HG02938 (cell line): ENCODE results near the gene OVOL3.
"Not testable (repeated sequence)": the region's sequence is repeated elsewhere in the genome, so short reads cannot be mapped to it uniquely, and the experiment has no call there.

Experiments
- ATAC-seq: cut with Tn5 transposase; IDR thresholded peaks from one replicate; pipeline ENCODE4 v1.9.1; 2021; ENCODE audit warnings: mild to moderate bottlenecking, moderate library complexity; ENCODE audit not compliant: unreplicated experiment

Gene OVOL3

DNA sequence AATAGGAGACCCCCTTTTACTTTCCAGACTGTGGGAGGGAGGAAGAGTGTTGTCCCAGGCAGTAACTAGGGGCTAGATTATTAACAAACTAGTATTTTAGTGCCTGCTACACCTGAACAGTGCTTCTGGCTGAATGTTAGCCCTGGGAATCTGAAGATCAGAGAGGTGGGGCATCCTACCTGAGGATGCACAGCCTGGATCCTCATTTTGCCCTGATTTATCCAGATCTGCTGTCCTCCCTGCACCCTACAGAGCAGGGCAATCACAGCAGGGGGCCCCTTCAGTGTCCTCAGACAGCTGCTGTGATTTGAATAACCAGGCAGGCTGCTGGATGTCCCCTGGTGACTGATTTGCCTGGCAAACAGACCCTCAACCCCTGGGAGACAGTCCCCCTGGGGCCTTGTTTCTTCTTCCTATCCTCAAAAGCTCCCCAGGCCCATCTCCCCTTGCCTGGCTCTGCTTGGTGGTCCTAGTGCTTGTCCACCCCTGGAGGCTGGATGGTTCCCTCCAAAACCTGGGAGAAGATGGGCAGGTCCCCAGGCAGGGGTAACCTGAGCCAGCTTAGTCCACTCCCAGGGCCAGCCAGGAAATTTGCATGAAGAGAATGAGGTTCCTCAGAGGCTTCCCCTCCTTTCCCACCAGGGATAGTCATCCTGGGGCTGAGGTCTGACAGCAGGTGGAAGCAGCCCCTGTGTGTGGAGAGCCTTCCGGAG, at the start of gene OVOL3:
Gene OVOL3, plus strand, starts transcription at position 657 of the 713 bp plus-strand sequence. CDS start 60 bp downstream, outside the sequence.
- no peak for ATAC-seq

DNA sequence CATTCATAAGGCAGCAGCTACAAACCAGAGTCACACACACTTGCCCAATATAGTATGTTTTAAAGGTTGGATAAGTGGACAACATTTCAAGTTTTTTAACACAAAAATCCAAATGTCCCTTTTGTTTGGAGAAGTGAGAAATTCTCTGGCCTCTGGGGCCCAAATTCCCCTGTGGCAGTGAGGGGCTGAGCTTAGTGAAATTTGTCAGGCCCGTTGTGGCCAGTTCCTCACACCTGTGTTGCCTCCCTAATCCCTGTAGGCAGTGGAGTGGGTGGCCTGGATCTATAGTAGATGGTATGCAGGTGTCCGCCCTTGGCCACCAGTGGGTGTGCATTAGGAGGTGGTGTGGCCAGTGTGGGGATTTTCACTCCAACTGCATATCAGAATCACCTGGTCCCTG, 49.6 kb upstream of the OVOL3 start:
- no peak for ATAC-seq

DNA sequence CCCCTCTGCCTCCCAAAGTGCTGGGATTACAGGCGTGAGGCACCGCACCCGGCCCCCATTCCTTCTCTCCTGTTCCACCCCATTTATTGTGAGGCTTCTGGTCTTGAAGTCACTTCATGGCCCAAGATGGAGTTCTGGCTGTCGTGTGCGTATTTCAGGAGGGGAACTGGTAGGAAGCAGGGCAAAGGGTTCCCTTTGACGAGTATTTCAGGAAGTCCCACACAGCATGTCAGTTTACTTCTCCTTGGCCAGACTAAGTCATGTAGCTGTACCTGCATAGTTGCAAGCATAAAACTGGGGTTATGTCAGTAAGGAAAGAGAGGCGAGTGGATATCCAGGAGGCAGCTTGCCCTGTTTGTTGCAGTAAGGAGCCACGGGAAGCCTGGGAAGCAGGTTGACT, 46.1 kb upstream of the OVOL3 start:
- no peak for ATAC-seq

DNA sequence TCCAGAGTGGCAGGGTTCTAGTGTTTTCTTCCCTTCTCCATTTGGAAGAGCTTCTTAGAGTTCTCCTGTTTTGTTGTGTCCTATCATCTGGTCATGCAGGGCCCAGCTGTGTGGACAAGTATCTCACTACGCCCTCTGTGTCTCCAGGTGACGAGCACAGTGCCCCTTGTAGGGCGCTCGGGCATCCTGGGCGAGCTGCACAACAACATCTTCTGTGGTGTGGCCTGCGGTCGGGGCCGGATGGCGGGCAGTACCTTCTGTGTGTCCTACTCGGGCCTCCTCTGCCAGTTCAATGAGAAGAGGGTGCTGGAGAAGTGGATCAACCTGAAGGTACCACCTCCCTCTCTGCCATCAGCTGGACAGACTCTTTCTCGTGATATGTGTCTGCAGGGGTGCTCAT, 43.3 kb upstream of the OVOL3 start:
- ATAC-seq = no peak

DNA sequence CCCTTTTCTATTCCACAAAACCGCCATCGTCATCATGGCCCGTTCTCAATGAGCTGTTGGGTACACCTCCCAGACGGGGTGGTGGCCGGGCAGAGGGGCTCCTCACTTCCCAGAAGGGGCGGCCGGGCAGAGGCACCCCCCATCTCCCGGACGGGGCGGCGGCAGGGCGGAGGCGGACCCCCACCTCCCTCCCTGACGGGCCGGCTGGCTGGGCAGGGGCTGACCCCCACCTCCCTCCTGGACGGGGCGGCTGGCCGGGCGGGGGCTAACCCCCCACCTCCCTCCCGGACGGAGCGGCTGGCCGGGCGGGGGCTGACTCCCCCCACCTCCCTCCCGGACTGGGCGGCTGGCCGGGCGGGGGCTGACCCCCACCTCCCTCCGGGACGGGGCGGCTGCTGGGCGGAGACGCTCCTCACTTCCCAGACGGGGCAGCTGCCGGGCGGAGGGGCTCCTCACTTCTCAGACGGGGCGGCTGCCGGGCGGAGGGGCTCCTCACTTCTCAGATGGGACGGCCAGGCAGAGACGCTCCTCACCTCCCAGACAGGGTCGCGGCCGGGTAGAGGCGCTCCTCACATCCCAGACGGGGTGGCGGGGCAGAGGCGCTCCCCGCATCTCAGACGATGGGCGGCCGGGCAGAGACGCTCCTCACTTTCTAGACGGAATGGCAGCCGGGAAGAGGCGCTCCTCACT, 42.0 kb upstream of the OVOL3 start:
- not testable (repeated sequence) for ATAC-seq

DNA sequence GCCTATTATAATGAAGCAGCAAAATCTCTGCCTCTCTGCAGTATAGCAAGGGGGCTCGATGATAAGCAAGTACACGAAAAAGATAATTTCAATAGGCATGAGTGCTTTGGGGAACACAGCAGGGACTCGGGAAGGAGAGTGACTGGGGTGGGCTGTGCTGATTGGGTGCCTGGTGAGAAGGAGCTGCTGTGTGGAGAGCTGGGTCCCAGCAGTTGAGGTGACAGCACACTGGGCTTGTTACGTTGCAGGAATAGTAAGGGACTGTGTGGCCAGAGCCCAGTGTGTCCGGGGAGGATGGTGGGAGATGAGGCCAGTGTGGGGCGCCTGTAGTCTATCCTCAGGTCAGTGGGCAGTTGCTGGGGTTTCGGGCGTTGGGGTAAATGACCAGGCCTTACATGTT, 38.9 kb upstream of the OVOL3 start:
- ATAC-seq = no peak

DNA sequence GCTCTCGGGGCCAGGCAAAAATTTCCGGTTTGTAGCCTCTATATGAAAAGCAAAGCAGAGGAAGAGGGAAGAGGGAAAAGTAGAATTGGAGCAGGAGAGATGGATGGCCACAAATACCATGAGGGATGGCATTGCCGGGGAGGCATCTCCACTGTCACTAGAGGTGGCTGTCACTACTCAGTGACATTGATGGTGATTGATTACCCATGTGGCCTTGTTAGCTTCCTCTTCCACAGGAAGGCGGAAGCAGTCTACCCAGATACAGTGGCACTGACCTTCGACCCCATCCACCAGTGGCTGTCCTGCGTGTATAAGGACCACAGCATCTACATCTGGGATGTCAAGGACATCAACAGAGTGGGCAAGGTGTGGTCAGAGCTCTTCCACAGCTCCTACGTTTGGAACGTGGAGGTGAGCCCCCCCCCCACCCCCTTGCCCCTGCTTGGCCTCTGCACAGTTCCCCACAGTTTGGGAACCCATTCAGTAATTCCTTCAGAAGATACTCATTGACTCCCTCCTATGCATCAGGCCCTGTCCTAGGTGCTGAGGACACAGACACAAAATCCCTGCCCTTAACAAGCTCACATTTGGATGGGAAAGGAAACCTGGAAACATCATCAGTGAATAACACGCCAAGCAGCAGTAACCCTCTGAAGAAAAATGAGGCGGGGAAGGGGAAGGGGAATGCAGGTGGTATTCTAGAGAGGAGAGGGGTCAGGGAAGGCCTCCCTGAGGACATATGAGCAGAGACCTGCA, 37.6 kb upstream of the OVOL3 start:
- no peak for ATAC-seq

DNA sequence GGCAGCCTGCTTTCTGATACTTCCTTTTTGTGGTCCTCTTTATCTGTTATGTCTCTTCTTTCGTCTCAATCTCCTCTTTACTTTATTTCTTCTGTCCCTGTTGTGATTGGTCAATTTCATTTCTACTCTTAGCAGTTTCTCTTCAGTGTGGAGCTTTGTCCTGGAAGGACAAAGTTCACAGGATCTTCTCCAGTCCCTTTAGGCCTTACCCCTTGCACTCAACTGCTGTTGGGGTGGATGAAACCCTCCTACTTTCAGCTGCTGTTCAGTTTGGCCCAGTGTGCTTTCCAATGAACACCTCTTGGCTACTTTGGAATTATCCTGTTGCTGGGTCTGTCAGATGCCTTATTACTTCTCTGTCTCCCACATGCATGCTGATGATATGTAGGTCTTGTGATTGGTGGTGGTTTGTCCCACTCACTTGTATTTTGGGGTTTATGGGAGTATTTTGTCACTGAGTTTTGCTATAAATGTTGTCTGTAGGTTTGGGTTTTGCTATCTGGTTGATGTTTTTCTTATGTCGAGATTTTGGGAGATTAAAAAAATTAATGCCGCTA, 31.5 kb upstream of the OVOL3 start:
- ATAC-seq = no peak

DNA sequence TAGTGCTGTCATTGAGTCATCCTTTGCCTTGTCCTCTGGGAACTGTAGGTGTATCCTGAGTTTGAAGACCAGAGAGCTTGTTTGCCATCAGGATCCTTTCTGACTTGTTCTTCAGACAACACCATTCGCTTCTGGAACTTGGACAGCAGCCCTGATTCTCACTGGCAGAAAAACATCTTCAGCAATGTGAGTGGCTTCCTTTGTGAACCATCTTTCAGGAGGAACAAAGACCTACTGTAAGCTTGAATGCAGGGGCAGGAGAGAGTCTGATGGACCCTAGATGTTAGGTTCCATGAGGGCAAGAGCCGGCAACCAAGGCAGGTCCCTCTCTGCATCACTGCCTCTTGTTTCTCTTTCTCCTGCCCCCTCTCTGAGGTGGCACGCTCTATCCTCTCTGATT, 29.6 kb upstream of the OVOL3 start:
- no peak for ATAC-seq

DNA sequence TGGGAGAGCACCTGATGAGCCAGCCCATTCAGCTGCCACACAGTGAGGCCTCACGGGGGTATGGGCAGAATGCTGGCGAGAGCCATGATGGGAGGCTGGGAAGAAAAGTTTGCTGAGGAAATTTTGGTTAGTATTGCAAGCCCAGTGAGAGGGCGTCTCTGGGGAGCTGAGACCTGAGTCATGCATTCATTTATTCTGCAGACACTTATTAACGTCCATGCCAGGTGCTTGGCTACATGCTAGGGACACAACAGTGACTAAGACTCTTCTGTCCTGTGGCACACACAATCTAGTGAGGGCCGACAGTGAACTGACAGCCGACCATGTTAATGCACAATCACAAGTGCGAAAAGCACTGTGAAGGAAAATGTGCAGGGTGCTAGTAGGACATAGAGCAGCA, 29.0 kb upstream of the OVOL3 start:
- no peak for ATAC-seq

DNA sequence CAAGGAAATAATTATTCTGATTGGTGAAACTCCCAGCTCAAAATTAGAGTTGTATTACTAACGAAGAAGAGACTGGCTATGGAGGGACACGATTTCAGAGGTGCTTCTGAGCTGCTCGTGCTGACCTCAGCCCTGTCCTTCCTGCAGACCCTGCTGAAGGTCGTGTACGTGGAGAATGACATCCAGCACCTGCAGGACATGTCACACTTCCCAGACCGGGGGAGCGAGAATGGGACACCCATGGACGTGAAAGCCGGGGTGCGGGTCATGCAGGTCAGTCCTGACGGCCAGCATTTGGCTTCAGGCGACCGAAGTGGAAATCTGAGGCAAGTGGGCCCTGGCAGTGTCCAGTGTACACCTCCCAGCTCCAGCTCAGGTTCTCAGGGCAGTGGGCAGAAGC, 28.0 kb upstream of the OVOL3 start:
- no peak for ATAC-seq

DNA sequence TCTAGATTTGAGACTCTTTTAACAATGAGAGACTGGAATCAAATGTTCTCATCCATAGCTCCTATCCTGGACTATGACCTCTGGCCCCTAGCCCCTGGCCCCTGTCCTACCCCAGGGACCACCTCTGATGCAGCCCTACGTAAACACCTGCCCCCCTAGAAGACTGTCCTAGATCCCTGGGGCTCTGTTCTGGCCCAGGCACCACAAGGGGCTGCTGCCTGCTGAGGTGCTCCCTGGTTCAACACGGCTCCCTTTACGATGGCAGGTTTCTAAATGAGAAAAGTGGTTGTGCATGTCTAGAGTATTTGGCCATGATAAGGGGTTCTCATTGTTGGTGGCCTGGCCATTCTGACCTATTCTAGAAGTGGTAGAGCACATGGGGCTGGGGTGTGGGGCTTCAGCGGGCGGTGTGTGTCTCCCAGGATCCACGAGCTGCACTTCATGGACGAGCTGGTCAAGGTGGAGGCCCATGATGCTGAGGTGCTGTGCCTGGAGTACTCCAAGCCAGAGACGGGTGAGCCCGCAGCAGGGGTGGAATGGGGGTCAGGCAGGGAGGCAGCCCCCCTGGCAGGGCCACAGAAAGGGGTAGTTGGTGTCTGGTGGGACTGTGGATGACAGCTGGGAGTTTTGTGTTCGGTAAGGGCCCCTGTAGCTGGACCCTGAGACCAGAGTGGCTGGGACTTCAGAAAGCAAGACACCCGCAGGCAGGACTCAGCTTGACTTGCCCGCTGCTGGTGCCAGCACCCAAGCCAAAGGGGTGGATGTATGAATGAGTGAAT, 26.5 kb upstream of the OVOL3 start:
- ATAC-seq = no peak

DNA sequence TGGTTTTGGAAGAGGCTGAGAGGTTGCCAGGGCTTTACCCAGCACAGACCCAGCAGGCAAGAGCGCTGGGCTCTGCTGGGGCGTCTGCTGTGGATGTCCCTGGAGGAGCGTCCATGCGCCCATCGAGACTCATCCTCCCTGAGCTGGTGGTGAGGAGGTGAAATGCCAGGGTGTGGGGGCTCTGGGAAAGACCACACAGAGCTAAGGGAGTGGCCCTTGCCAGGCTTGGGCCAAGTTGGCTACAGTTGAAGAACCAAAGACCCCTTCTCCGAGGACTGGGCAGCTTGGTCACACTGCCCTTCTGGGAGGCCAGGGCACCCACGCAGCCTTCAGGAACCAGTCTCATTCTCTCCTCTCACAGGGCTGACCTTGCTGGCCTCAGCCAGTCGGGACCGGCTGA, 24.6 kb upstream of the OVOL3 start:
- no peak for ATAC-seq

DNA sequence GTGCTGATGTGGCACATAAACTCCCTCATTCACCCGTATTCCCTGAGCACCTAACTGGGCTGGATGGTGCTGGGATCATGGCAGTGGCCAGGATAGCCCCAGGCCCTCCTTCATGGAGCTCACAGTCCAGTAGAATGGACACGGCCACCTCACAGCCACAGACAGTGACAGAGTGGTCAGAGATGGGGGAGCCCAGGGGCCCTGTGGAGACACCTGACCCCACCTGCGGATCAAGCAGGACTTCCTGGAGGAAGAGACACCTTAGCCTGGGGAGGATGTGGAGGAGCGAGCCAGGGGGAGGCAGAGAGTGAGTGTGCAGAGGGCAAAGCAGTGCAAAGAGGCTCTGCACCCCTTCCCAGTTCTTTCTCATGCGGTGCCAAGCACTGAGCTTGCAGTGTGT, 21.1 kb upstream of the OVOL3 start:
- no peak for ATAC-seq

DNA sequence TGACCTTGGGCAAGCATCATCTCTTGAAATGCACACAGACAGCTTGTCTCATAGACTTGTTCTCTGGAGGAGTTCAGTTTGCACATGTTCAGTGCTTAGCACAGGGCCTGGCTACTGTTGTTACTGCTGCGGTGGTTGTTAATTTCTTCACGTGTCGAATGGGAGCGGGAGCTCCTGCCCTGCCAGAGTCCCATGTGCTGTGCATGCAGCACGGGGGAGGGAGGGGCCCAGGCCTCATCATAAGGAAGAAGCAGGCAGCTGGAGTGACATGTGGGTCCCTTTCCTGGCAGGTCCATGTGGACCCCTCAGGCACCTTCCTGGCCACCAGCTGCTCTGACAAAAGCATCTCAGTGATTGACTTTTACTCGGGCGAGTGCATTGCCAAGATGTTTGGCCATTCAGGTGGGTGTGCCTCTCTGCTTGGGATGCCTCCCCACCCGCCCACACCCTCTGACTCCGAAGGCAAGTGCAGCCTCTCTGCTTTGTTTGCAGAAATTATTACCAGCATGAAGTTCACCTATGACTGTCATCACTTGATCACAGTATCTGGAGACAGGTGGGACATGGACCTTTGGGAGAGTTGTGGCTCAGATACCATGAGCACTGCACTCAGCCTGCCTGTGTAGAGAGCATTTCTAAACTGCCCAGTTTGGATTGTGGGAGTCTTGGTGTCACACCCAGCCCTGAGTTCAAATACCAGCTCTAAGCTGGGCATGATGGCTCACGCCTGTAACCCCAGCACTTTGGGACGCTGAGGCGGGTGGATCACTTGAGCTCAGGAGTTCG, 19.8 kb upstream of the OVOL3 start:
- no peak for ATAC-seq

DNA sequence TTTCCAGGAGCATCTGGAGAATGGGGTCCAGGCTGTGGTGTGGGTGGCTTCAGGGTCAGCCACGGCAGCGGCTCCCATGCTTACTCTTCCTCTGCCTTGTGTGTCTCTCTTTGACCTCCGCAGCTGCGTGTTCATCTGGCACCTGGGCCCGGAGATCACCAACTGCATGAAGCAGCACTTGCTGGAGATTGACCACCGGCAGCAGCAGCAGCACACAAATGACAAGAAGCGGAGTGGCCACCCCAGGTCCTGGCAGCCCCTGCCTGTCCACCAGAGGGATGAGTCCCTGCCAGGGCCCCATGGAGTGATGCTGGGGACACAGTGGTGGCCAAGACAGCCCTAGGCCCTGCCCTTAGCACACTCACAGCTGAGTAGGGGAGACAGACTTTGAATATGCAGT, 18.4 kb upstream of the OVOL3 start:
- ATAC-seq = no peak

DNA sequence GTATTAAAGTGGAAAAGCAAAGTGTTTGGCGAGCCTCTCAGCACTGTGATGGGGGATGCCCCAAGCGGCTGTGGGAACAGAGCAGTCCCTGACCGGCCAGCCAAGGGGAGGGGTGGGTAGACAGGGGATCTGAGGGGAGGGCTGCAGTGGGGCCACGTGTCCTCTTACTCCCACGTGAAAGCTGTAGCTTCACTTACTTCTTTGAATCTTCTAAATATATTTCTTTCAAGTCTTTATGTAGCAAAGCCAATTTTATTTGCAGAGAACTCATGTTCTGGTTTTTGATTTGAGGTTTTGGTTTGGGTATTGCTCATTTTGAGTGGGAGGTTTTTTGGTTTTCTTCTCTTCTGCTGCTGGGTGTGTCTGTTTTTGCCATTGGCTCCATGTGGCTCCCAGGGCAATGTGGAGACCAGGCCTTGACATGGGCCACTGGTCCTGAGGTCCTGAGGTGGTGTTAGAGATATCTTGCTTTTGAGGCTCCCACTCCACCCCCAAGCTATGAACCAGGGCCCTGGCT, 17.7 kb upstream of the OVOL3 start:
- ATAC-seq = no peak

DNA sequence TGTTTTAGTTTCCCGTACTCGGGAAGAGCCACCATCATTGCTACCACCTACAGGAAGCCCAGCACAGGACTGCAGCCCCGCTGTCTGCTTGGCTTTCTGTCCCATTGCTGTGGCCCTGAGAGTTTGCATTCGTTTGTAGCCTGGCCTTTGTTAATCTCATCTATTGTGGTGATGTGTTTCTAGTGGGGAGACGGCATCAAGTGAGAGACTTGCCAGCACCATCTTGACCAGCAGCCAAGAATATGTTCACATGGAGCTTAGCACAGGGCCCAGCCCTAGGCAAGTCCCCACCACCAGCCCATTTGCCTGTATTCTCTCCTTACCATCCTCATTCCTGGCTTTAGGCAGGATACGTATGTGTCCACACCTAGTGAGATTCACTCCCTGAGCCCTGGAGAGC, 17.3 kb upstream of the OVOL3 start:
- ATAC-seq = no peak

DNA sequence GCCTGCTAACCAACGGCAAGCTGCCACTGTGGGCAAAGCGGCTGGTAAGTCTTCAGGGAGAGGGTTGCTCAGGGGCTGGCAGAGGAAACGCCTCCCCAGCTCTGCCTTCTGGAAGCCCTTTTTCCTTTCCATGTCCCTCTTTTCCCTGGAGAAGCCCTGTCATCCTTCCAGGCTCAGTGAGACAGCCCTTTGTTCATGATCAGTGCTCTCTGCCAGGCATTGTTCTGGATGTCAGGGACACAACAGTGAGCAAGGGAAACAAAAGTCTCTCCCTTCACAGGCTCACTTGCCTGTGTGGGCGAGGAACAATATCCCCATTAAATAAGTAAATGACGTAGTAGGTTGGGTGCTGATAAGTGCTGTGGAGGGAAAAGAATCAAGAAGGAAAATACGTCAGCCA, 13.9 kb upstream of the OVOL3 start:
- no peak for ATAC-seq
